IMR-90 (cell line): ENCODE results near the gene KCNK15.

Experiments used
- CTCF ChIP-seq: conservative IDR thresholded peaks from 2 replicates; pipeline ENCODE4 v1.5.1; 2012; ENCODE audit warnings: mild to moderate bottlenecking, low read depth, low read length, improper control_type of control experiment
- POLR2A ChIP-seq: IDR thresholded peaks from 2 replicates; pipeline ENCODE4 v1.6.1; 2012; ENCODE audit warnings: mild to moderate bottlenecking, low read depth, low read length
- RAD21 ChIP-seq: IDR thresholded peaks from 2 replicates; pipeline ENCODE4 v1.6.1; 2012; ENCODE audit warnings: low read length, improper control_type of control experiment
- SMC3 ChIP-seq: fragments of 150-350 bp; IDR thresholded peaks from 2 replicates; pipeline ENCODE4 v1.6.1; 2016; ENCODE audit warnings: low read depth, mild to moderate bottlenecking, antibody characterized with exemption, low read length, moderate library complexity

GRCh38 chr20:44790638-44791393 lies 45.2 kb downstream of the KCNK15 start:
- TF ChIP-seq CTCF (no peak), POLR2A (no peak), SMC3 (no peak), RAD21 (no peak)
